Measurements from ENCODE around the gene ZCCHC17. TPM values are rescaled to one million over a fixed set of nuclear protein-coding genes. Genes with fewer than 3 reads are reported as not detected.

ZCCHC17 gene
- total and polyA plus RNA-seq, 2 experiments from 2014 or later = 25.9 to 44.3 TPM

GRCh38 chr1:31310198-31310597 lies 13.4 kb downstream of the ZCCHC17 start:
- TF ChIP-seq EZH2phosphoT487 (IDR thresholded peaks at IDR 0.05; ENCODE audit: low read depth, severe bottlenecking, unreplicated experiment) (no peak), CTCF (IDR thresholded peaks at IDR 0.05; ENCODE audit: poor library complexity) (no peak), EZH2 (IDR thresholded peaks at IDR 0.05; ENCODE audit: borderline replicate concordance) (no peak)
- H3K79me2 ChIP-seq = peaks cover 10% of the 10 kb centered on the region
- no peak for DNase-seq (ENCODE audit: low spot score)
- H3K9me2 ChIP-seq (replicated peaks; ENCODE audit: insufficient read depth) = no peaks in the 10 kb centered on the region
- no peak overlapping the region for H3K4me3 ChIP-seq
- H3K4me1 ChIP-seq (ENCODE audit: insufficient read depth) = no peaks in the 10 kb centered on the region
- no peaks in the 10 kb centered on the region for H3K27me3 ChIP-seq
- H3K9me3 ChIP-seq (ENCODE audit: low read depth) = no peaks in the 10 kb centered on the region
- H3K27ac ChIP-seq = no peak overlapping the region
- H3K36me3 ChIP-seq (replicated peaks; ENCODE audit: insufficient read depth, low read depth) = no peaks in the 10 kb centered on the region
- no peak overlapping the region for H2AFZ ChIP-seq
- H3K4me2 ChIP-seq = no peak overlapping the region
- WGBS (ENCODE audit: low lambda C conversion rate, missing lambda C conversion rate) = 73% methylated on average over 4 of the region's 4 CpGs
- no peaks in the 10 kb centered on the region for H4K20me1 ChIP-seq (ENCODE audit: insufficient read depth, poor library complexity, severe bottlenecking)

- H3K4me2 ChIP-seq = no peak overlapping the region
- H3K36me3 ChIP-seq (replicated peaks; ENCODE audit: insufficient read depth, low read depth) = no peaks in the 10 kb centered on the region
- no peaks in the 10 kb centered on the region for H3K9me3 ChIP-seq (ENCODE audit: low read depth)
- no peak overlapping the region for H3K27ac ChIP-seq
- H3K4me1 ChIP-seq (ENCODE audit: insufficient read depth) = no peaks in the 10 kb centered on the region
- WGBS (ENCODE audit: low lambda C conversion rate, missing lambda C conversion rate) = 97% methylated on average over 3 of the region's 3 CpGs
- H3K79me2 ChIP-seq = no peaks in the 10 kb centered on the region
- H4K20me1 ChIP-seq (ENCODE audit: insufficient read depth, poor library complexity, severe bottlenecking) = no peaks in the 10 kb centered on the region
- H3K27me3 ChIP-seq = no peaks in the 10 kb centered on the region
- no peak for DNase-seq (ENCODE audit: low spot score)
- no peaks in the 10 kb centered on the region for H3K9me2 ChIP-seq (replicated peaks; ENCODE audit: insufficient read depth)
- H3K4me3 ChIP-seq = no peak overlapping the region
- no peak overlapping the region for H2AFZ ChIP-seq
- no peak for TF ChIP-seq EZH2 (IDR thresholded peaks at IDR 0.05; ENCODE audit: borderline replicate concordance)
- no peak for TF ChIP-seq CTCF (IDR thresholded peaks at IDR 0.05; ENCODE audit: poor library complexity)
- TF ChIP-seq EZH2phosphoT487 (IDR thresholded peaks at IDR 0.05; ENCODE audit: low read depth, severe bottlenecking, unreplicated experiment) = no peak
These were observed 19.1 kb downstream of the ZCCHC17 start for GRCh38 chr1:31315902-31316301.

- Histone ChIP-seq H3K9me3 (ENCODE audit: low read depth) (no peaks in the 10 kb centered on the region), H3K9me2 (replicated peaks; ENCODE audit: insufficient read depth) (no peaks in the 10 kb centered on the region), H3K4me3 (no peak overlapping the region), H3K4me1 (ENCODE audit: insufficient read depth) (no peaks in the 10 kb centered on the region), H2AFZ (no peak overlapping the region), H3K27ac (no peak overlapping the region), H3K27me3 (no peaks in the 10 kb centered on the region), H3K4me2 (no peak overlapping the region), H4K20me1 (ENCODE audit: insufficient read depth, poor library complexity, severe bottlenecking) (no peaks in the 10 kb centered on the region), H3K36me3 (replicated peaks; ENCODE audit: insufficient read depth, low read depth) (no peaks in the 10 kb centered on the region), H3K79me2 (no peaks in the 10 kb centered on the region)
- no peak for DNase-seq (ENCODE audit: low spot score)
- no peak for TF ChIP-seq EZH2 (IDR thresholded peaks at IDR 0.05; ENCODE audit: borderline replicate concordance)
- no peak for TF ChIP-seq CTCF (IDR thresholded peaks at IDR 0.05; ENCODE audit: poor library complexity)
- TF ChIP-seq EZH2phosphoT487 (IDR thresholded peaks at IDR 0.05; ENCODE audit: low read depth, severe bottlenecking, unreplicated experiment) = no peak
- 55% methylated on average over 1 of the region's 1 CpG for WGBS (ENCODE audit: low lambda C conversion rate, missing lambda C conversion rate)
These were observed 21.3 kb downstream of the ZCCHC17 start for GRCh38 chr1:31318146-31318545.

GRCh38 chr1:31324093-31324492 lies 27.3 kb downstream of the ZCCHC17 start:
- Histone ChIP-seq H3K4me1 (ENCODE audit: insufficient read depth) (no peaks in the 10 kb centered on the region), H3K9me2 (replicated peaks; ENCODE audit: insufficient read depth) (no peaks in the 10 kb centered on the region), H3K4me3 (no peak overlapping the region), H3K79me2 (no peaks in the 10 kb centered on the region), H3K27me3 (no peaks in the 10 kb centered on the region), H4K20me1 (ENCODE audit: insufficient read depth, poor library complexity, severe bottlenecking) (no peaks in the 10 kb centered on the region), H3K9me3 (ENCODE audit: low read depth) (no peaks in the 10 kb centered on the region), H2AFZ (no peak overlapping the region), H3K27ac (no peak overlapping the region), H3K4me2 (no peak overlapping the region), H3K36me3 (replicated peaks; ENCODE audit: insufficient read depth, low read depth) (no peaks in the 10 kb centered on the region)
- no peak for DNase-seq (ENCODE audit: low spot score)
- WGBS (ENCODE audit: low lambda C conversion rate, missing lambda C conversion rate) = 100% methylated on average over 4 of the region's 4 CpGs
- no peak for TF ChIP-seq EZH2 (IDR thresholded peaks at IDR 0.05; ENCODE audit: borderline replicate concordance)
- no peak for TF ChIP-seq CTCF (IDR thresholded peaks at IDR 0.05; ENCODE audit: poor library complexity)
- TF ChIP-seq EZH2phosphoT487 (IDR thresholded peaks at IDR 0.05; ENCODE audit: low read depth, severe bottlenecking, unreplicated experiment) = no peak
